ENCODE data around the gene PNPLA7. TPM values are rescaled to one million over a fixed set of nuclear protein-coding genes. Genes with fewer than 3 reads are reported as not detected.

Gene PNPLA7
- total RNA-seq, 1 experiment from 2014 or later, result 1.3 TPM

- H3K4me1 Mint-ChIP-seq, result no peaks in the 10 kb centered on the region
- TF ChIP-seq SP1 (CRISPR knock-in tag; conservative IDR thresholded peaks at IDR 0.05) (no peak), MYBL2 (CRISPR knock-in tag; IDR thresholded peaks at IDR 0.05) (no peak), CREB1 (CRISPR knock-in tag; IDR thresholded peaks at IDR 0.05) (no peak), ZNF121 (CRISPR knock-in tag; IDR thresholded peaks at IDR 0.05) (no peak), MAX (CRISPR knock-in tag; IDR thresholded peaks at IDR 0.05) (no peak), ZNF281 (CRISPR knock-in tag; IDR thresholded peaks at IDR 0.05) (no peak), ZNF263 (CRISPR knock-in tag; IDR thresholded peaks at IDR 0.05; ENCODE audit: low read depth) (no peak), ESRRA (CRISPR knock-in tag; IDR thresholded peaks at IDR 0.05; ENCODE audit: borderline replicate concordance) (no peak), ZMAT4 (CRISPR knock-in tag; IDR thresholded peaks at IDR 0.05) (no peak), USF1 (CRISPR knock-in tag; IDR thresholded peaks at IDR 0.05) (no peak), RELA (CRISPR knock-in tag; IDR thresholded peaks at IDR 0.05; ENCODE audit: borderline replicate concordance) (no peak), ATF1 (CRISPR knock-in tag; IDR thresholded peaks at IDR 0.05) (no peak), TEAD1 (CRISPR knock-in tag; IDR thresholded peaks at IDR 0.05) (no peak), ZNF425 (CRISPR knock-in tag; conservative IDR thresholded peaks at IDR 0.05) (no peak), HMGA2 (CRISPR knock-in tag; IDR thresholded peaks at IDR 0.05) (no peak), SOX15 (CRISPR knock-in tag; IDR thresholded peaks at IDR 0.05) (no peak), IRF2 (CRISPR knock-in tag; IDR thresholded peaks at IDR 0.05; ENCODE audit: borderline replicate concordance, low read depth) (no peak), CTCF (IDR thresholded peaks at IDR 0.05) (no peak)
- ChIA-PET POLR2A (no interaction called here), CTCF (interaction anchor here (1.4 kb wide), 1 partner anchor 187 kb away, joined by 4 read pairs; no protein-coding TSS in a partner anchor)
- no peaks in the 10 kb centered on the region for H3K9me3 Mint-ChIP-seq
- DNase-seq (ENCODE audit: low spot score) (no peak), ATAC-seq (no peak)
- no peak overlapping the region for H3K27ac Mint-ChIP-seq
- no peaks in the 10 kb centered on the region for H3K36me3 Mint-ChIP-seq
- no peak overlapping the region for H3K4me3 Mint-ChIP-seq
- no peaks in the 10 kb centered on the region for H3K27me3 Mint-ChIP-seq (ENCODE audit: low read depth)
Observed at GRCh38 chr9:137486141-137486490, 64.1 kb downstream of the PNPLA7 start.
